GM20000 (cell line): Measurements from ENCODE around the gene ALDH4A1.
"Not testable (repeated sequence)": the region's sequence is repeated elsewhere in the genome, so short reads cannot be mapped to it uniquely, and the experiment has no call there.

Experiments
- DNase-seq: peaks from one replicate; pipeline ENCODE4 v3.0.0; 2012; ENCODE audit warnings: low spot score
- TF ChIP-seq, protein P1 (sequence below): IDR thresholded peaks from 2 replicates; pipeline ENCODE4 v1.5.1; 2012; ENCODE audit warnings: mild to moderate bottlenecking, control low read depth; ENCODE audit errors: extremely low read depth, missing control alignments

ALDH4A1 gene

GRCh38 chr1:18900303-18900841 lies 2.0 kb downstream of the ALDH4A1 start:
- TF ChIP-seq, protein P1, sequence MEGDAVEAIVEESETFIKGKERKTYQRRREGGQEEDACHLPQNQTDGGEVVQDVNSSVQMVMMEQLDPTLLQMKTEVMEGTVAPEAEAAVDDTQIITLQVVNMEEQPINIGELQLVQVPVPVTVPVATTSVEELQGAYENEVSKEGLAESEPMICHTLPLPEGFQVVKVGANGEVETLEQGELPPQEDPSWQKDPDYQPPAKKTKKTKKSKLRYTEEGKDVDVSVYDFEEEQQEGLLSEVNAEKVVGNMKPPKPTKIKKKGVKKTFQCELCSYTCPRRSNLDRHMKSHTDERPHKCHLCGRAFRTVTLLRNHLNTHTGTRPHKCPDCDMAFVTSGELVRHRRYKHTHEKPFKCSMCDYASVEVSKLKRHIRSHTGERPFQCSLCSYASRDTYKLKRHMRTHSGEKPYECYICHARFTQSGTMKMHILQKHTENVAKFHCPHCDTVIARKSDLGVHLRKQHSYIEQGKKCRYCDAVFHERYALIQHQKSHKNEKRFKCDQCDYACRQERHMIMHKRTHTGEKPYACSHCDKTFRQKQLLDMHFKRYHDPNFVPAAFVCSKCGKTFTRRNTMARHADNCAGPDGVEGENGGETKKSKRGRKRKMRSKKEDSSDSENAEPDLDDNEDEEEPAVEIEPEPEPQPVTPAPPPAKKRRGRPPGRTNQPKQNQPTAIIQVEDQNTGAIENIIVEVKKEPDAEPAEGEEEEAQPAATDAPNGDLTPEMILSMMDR: no peak
- no peak for DNase-seq

DNA sequence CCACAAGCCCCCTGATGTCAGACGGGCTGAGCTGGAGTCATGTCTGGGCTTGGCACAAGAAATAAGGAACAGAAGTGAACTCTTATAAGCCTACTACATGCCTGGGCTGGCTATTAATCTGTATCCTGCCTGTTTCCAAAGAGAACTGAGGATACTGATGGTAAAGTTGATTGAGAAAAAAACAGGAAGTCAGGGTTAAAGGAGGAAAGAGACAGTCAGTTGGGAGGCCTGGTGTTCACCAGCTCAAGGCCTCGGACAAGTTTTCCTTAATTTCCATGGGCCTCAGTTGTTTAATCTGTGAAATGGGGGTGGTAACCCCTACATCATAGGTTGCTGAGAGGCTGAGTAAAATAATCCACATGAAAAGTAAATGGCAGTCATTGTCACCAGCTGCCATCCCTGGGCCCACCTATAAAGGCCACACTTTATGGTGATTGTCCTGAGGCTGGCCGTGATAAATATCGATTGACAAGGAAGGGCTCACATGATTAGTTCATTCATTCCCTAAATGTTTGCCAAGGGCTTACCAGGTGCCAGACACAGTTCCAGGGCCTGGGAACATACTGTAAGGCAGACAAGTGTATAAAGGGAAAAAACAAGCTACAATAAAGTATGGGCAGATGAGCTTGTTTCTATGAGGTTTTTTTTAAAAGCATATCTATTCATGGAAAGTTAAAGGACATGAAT lies 2.8 kb downstream of the ALDH4A1 start:
- TF ChIP-seq, protein P1: no peak
- no peak for DNase-seq

- DNase-seq: no peak
- TF ChIP-seq, protein P1: no peak
Observed at GRCh38 chr1:18898567-18898966, 3.8 kb downstream of the ALDH4A1 start.

DNA sequence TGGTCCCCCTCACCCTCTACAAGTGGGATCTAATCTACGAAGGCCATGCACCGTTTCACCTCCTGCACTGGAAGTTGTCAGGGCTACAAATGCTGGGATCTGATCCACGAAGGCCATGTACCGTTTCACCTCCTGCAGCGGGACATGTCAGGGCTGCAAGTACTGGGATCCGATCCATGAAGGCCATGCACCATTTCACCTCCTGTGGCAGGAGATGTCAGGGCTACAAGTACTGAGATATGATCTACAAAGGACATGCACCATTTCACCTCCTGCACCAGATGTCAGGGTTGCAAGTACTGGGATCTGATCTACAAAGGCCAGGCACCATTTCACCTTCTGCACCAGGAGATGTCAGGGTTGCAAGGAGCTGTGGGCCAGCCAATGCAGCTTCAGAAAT lies 7.0 kb downstream of the ALDH4A1 start:
- DNase-seq: no peak
- TF ChIP-seq, protein P1: no peak

DNA sequence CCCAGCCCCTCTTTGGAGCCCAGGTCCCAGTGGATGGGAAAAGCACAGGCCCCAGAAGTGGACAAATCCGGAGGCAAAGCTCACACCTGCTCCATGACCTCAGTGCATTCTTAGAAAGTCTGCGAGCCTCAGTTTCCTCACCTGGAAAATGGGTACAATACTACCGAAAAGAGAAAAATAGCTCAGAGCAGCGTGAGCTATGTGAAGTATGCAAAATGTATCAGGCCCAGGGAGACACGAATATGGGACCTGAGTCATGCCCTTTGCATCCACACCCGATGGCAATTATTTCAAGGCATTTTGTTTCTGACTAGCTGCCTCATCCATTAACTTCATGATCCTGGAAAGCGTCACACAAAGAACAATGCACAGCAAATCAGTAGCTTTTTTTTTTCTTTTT lies 9.2 kb downstream of the ALDH4A1 start:
- TF ChIP-seq, protein P1: no peak
- no peak for DNase-seq

DNA sequence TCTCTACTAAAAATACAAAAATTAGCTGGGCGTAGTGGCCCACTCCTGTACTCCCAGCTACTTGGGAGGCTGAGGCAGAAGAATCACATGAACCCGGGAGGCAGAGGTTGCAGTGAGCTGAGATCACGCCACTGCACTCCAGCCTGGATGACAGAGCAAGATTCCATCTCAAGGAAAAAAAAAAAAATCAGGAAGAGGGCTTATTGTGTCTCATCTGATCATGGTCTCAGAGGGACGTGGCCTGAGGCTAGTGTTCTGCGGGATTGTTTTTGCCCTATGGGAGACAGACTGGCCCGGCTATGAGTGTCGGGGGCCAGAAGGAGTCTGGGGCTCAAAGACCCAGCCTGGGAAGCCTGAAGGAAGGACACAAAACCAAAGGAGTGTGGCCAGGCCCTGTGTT lies 10.5 kb downstream of the ALDH4A1 start:
- DNase-seq: not testable (repeated sequence)

DNA sequence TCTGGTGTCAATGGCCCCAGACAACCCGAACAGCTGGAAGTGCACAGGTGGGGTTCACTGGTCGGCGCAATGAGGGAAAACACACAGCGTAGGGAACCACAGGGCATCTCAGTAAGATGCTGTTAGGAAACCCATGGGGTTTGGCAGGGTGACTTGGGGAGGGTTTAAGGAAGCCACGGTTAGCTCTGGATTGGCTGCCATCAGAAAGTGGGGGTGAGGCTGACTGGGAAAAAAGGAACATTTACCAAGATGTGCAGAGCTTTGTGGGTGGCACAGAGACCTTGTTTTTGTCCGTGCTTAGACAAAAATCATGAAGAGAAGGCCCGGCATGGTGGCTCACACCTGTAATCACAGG lies 11.0 kb downstream of the ALDH4A1 start:
- DNase-seq: no peak
- TF ChIP-seq, protein P1: no peak
